HEK293 (cell line): ENCODE data around the gene PDK4.

Experiments used
- CTCF ChIA-PET: fragments of 350-600 bp; formaldehyde crosslinking; extraction: SDS; loops from one replicate; lab custom pipeline; 2021; ENCODE audit warnings: antibody characterized with exemption; lab: Yijun Ruan, JAX
- POLR2A ChIA-PET: fragments of 300-600 bp; formaldehyde crosslinking; extraction: SDS; loops from one replicate; lab custom pipeline; 2020; ENCODE audit warnings: antibody characterized with exemption, inconsistent platforms; lab: Yijun Ruan, JAX
- H3K27ac ChIP-seq: fragments of 200-500 bp; sonication (Bioruptor generic); 2 replicates; pipeline ENCODE4 v1.5.1; 2014; ENCODE audit warnings: low read depth, low read length, control low read depth, inconsistent platforms; ENCODE audit errors: extremely low read depth
- H3K36me3 ChIP-seq, 2 experiments: fragments of 200-500 bp in 1 of 2; sonication (Bioruptor generic) in 1 of 2; 1 replicate in 1 of 2; 2 replicates in 1 of 2; pipeline ENCODE4 v1.5.1; 2014 to 2017; ENCODE audit warnings: inconsistent platforms in 2 of 2, low read length in 2 of 2; ENCODE audit not compliant: control insufficient read depth in 2 of 2, insufficient read depth in 1 of 2
- H3K4me1 ChIP-seq: fragments of 200-500 bp; sonication (Bioruptor generic); 2 replicates; pipeline ENCODE4 v1.5.1; 2014; ENCODE audit warnings: mild to moderate bottlenecking, low read length, inconsistent platforms; ENCODE audit not compliant: control insufficient read depth, insufficient read depth
- H3K4me3 ChIP-seq: 2 replicates; pipeline ENCODE4 v1.5.1; 2011; ENCODE audit warnings: low read depth, mild to moderate bottlenecking, control low read depth, low read length, moderate library complexity
- H3K9me3 ChIP-seq: fragments of 200-500 bp; sonication (Bioruptor generic); 2 replicates; pipeline ENCODE4 v1.5.1; 2014; ENCODE audit warnings: low read depth, low read length, inconsistent platforms; ENCODE audit not compliant: control insufficient read depth, insufficient read depth
- HIC1 ChIP-seq: fragments of 450-650 bp; formaldehyde crosslinking; IDR thresholded peaks from 2 replicates; pipeline ENCODE4 v1.5.1; 2016; ENCODE audit warnings: missing biosample characterization, missing genetic modification characterization
- HOXC10 ChIP-seq: sonication (generic); formaldehyde crosslinking; IDR thresholded peaks from 2 replicates; pipeline ENCODE4 v1.8.1; 2023; ENCODE audit warnings: mild to moderate bottlenecking, missing genetic modification reagents
- PRDM2 ChIP-seq: fragments of 450-650 bp; formaldehyde crosslinking; IDR thresholded peaks from 2 replicates; pipeline ENCODE4 v1.5.1; 2016; ENCODE audit warnings: missing biosample characterization, missing genetic modification characterization, borderline replicate concordance
- YY1 ChIP-seq: fragments of 450-650 bp; formaldehyde crosslinking; IDR thresholded peaks from 2 replicates; pipeline ENCODE4 v1.5.1; 2018; ENCODE audit warnings: missing biosample characterization, missing genetic modification characterization
- ZBTB7A ChIP-seq: fragments of 450-650 bp; formaldehyde crosslinking; IDR thresholded peaks from 2 replicates; pipeline ENCODE4 v1.5.1; 2016; ENCODE audit warnings: low read depth, missing biosample characterization, missing genetic modification characterization
- ZFP41 ChIP-seq: fragments of 450-650 bp; formaldehyde crosslinking; IDR thresholded peaks from 2 replicates; pipeline ENCODE4 v1.5.1; 2016; ENCODE audit warnings: missing biosample characterization, missing genetic modification characterization, borderline replicate concordance
- ZNF140 ChIP-seq: fragments of 450-650 bp; formaldehyde crosslinking; IDR thresholded peaks from 2 replicates; pipeline ENCODE4 v1.5.1; 2016; ENCODE audit warnings: missing biosample characterization, missing genetic modification characterization
- ZNF16 ChIP-seq: fragments of 450-650 bp; formaldehyde crosslinking; IDR thresholded peaks from 2 replicates; pipeline ENCODE4 v1.5.1; 2016; ENCODE audit warnings: low read depth, missing biosample characterization, missing genetic modification characterization
- ZNF18 ChIP-seq: fragments of 450-650 bp; formaldehyde crosslinking; IDR thresholded peaks from 2 replicates; pipeline ENCODE4 v1.5.1; 2016; ENCODE audit warnings: missing biosample characterization, missing genetic modification characterization
- ZNF2 ChIP-seq: fragments of 450-650 bp; formaldehyde crosslinking; IDR thresholded peaks from 2 replicates; pipeline ENCODE4 v1.5.1; 2016; ENCODE audit warnings: missing biosample characterization, missing genetic modification characterization
- ZNF274 ChIP-seq, 2 experiments: fragments of 200-500 bp in 1 of 2; fragments of 450-650 bp in 1 of 2; sonication (Bioruptor generic) in 1 of 2; formaldehyde crosslinking in 1 of 2; IDR thresholded peaks; 2 replicates each; pipeline versions ENCODE4 v1.5.1 to v1.6.1; 2014 to 2016; ENCODE audit warnings: borderline replicate concordance in 1 of 2, inconsistent platforms in 1 of 2, low read length in 1 of 2, missing biosample characterization in 1 of 2, missing genetic modification characterization in 1 of 2
- ZNF664 ChIP-seq: fragments of 450-650 bp; formaldehyde crosslinking; IDR thresholded peaks from 2 replicates; pipeline ENCODE4 v1.5.1; 2016; ENCODE audit warnings: missing biosample characterization, missing genetic modification characterization
- ZNF76 ChIP-seq: fragments of 450-650 bp; formaldehyde crosslinking; IDR thresholded peaks from 2 replicates; pipeline ENCODE4; 2016; ENCODE audit warnings: low read depth, missing biosample characterization, missing genetic modification characterization, borderline replicate concordance
- ZNF830 ChIP-seq: fragments of 450-650 bp; IDR thresholded peaks from 2 replicates; pipeline ENCODE4 v1.5.0; 2018; ENCODE audit warnings: missing biosample characterization, missing genetic modification characterization, low read depth, mild to moderate bottlenecking, moderate library complexity
- ZNF837 ChIP-seq: fragments of 450-650 bp; formaldehyde crosslinking; IDR thresholded peaks from 2 replicates; pipeline ENCODE4 v1.5.1; 2016; ENCODE audit warnings: missing biosample characterization, missing genetic modification characterization
- TF ChIP-seq, protein P1 (sequence below): fragments of 450-650 bp; formaldehyde crosslinking; IDR thresholded peaks from 2 replicates; pipeline ENCODE4 v1.5.1; 2016; ENCODE audit warnings: missing biosample characterization, missing genetic modification characterization
- TF ChIP-seq, protein P2 (sequence below): fragments of 450-650 bp; formaldehyde crosslinking; IDR thresholded peaks from 2 replicates; pipeline ENCODE4 v1.5.1; 2016; ENCODE audit warnings: missing biosample characterization, missing genetic modification characterization
- TF ChIP-seq, protein P3 (sequence below): sonication (generic); formaldehyde crosslinking; IDR thresholded peaks from 2 replicates; pipeline ENCODE4 v1.8.1; 2022; ENCODE audit warnings: mild to moderate bottlenecking, moderate library complexity, missing genetic modification reagents
- TF ChIP-seq, protein P4 (sequence below): fragments of 450-650 bp; formaldehyde crosslinking; IDR thresholded peaks from 2 replicates; pipeline ENCODE4 v1.5.1; 2016; ENCODE audit warnings: missing biosample characterization, missing genetic modification characterization, low read depth

PDK4 gene

DNA sequence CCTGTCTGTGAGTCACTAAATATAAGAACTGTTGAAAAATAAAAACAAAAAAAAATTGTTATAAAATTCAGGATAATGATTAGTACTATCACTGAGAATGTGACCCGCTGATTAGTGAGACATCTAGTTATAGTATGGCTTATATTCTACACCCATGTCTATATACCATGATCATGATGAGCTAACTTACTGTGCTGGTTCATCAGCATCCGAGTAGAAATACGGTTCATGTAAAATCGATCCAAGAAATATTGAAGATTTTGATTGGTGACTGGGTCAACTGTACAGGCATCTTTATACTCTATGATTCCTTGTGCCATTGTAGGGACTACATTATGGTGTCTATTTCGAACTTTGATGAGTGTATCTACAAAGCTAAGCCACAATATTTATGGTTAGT lies 3.7 kb downstream of the PDK4 start:
- Histone ChIP-seq H3K36me3 (peaks cover 7 to 9% of the 10 kb centered on the region in 2 experiments; a peak in 2 of 3 replicates), H3K4me1 (no peaks in the 10 kb centered on the region; the same call in 1 of the 2 replicates), H3K4me3 (no peak overlapping the region), H3K27ac (no peak overlapping the region), H3K9me3 (no peaks in the 10 kb centered on the region)
- POLR2A ChIA-PET: no interaction called here
- TF ChIP-seq HOXC10 (no peak), ZNF837 (tag by site-specific recombination) (no peak), ZNF18 (no peak), ZNF16 (tag by site-specific recombination) (no peak), ZNF830 (tag by site-specific recombination) (no peak), ZNF76 (tag by site-specific recombination) (no peak), ZBTB7A (tag by site-specific recombination) (no peak), ZNF140 (tag by site-specific recombination) (no peak), ZFP41 (tag by site-specific recombination) (no peak), HIC1 (tag by site-specific recombination) (no peak), ZNF274 (IDR thresholded peaks at IDR 0.05; ENCODE audit: low read length) (no peak), ZNF274 (tag by site-specific recombination; IDR thresholded peaks at IDR 0.05; ENCODE audit: borderline replicate concordance) (no peak), ZNF664 (tag by site-specific recombination) (no peak), ZNF2 (tag by site-specific recombination) (no peak), PRDM2 (tag by site-specific recombination) (no peak), YY1 (no peak)
- TF ChIP-seq, protein P1, sequence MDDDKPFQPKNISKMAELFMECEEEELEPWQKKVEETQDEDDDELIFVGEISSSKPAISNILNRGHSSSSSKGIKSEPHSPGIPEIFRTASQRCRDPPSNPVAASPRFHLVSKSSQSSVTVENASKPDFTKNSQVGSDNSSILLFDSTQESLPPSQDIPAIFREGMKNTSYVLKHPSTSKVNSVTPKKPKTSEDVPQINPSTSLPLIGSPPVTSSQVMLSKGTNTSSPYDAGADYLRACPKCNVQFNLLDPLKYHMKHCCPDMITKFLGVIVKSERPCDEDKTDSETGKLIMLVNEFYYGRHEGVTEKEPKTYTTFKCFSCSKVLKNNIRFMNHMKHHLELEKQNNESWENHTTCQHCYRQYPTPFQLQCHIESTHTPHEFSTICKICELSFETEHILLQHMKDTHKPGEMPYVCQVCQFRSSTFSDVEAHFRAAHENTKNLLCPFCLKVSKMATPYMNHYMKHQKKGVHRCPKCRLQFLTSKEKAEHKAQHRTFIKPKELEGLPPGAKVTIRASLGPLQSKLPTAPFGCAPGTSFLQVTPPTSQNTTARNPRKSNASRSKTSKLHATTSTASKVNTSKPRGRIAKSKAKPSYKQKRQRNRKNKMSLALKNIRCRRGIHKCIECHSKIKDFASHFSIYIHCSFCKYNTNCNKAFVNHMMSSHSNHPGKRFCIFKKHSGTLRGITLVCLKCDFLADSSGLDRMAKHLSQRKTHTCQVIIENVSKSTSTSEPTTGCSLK (tag by site-specific recombination): no peak
- TF ChIP-seq, protein P2, sequence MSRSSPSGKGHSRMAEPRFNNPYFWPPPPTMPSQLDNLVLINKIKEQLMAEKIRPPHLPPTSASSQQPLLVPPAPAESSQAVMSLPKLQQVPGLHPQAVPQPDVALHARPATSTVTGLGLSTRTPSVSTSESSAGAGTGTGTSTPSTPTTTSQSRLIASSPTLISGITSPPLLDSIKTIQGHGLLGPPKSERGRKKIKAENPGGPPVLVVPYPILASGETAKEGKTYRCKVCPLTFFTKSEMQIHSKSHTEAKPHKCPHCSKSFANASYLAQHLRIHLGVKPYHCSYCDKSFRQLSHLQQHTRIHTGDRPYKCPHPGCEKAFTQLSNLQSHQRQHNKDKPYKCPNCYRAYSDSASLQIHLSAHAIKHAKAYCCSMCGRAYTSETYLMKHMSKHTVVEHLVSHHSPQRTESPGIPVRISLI (tag by site-specific recombination): no peak
- TF ChIP-seq, protein P3, sequence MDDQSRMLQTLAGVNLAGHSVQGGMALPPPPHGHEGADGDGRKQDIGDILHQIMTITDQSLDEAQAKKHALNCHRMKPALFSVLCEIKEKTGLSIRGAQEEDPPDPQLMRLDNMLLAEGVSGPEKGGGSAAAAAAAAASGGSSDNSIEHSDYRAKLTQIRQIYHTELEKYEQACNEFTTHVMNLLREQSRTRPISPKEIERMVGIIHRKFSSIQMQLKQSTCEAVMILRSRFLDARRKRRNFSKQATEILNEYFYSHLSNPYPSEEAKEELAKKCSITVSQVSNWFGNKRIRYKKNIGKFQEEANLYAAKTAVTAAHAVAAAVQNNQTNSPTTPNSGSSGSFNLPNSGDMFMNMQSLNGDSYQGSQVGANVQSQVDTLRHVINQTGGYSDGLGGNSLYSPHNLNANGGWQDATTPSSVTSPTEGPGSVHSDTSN (CRISPR knock-in tag): no peak
- TF ChIP-seq, protein P4, sequence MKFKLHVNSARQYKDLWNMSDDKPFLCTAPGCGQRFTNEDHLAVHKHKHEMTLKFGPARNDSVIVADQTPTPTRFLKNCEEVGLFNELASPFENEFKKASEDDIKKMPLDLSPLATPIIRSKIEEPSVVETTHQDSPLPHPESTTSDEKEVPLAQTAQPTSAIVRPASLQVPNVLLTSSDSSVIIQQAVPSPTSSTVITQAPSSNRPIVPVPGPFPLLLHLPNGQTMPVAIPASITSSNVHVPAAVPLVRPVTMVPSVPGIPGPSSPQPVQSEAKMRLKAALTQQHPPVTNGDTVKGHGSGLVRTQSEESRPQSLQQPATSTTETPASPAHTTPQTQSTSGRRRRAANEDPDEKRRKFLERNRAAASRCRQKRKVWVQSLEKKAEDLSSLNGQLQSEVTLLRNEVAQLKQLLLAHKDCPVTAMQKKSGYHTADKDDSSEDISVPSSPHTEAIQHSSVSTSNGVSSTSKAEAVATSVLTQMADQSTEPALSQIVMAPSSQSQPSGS (tag by site-specific recombination): no peak
- CTCF ChIA-PET: interaction anchor here (1.1 to 1.2 kb wide), 2 partner anchors 49 to 98 kb away, joined by 3 to 4 read pairs; no protein-coding TSS in a partner anchor
